HG03575 (cell line): ENCODE measurements around the gene ORMDL1.
A peak's percentile ranks its signal among the peaks of the same experiment; 100 is the strongest.
"Not testable (repeated sequence)": the region's sequence is repeated elsewhere in the genome, so short reads cannot be mapped to it uniquely, and the experiment has no call there.

Experiments used
- ATAC-seq: cut with Tn5 transposase; IDR thresholded peaks from one replicate; pipeline ENCODE4 v1.9.1; 2021; ENCODE audit not compliant: unreplicated experiment, insufficient number of reproducible peaks, low FRiP score; ENCODE audit errors: extremely low read depth

ORMDL1 gene

GRCh38 chr2:189783451-189783926 lies 650 bp downstream of the ORMDL1 start:
- ATAC-seq = peak; percentile 11

GRCh38 chr2:189782221-189782671 lies 1.9 kb downstream of the ORMDL1 start:
- no peak for ATAC-seq

DNA sequence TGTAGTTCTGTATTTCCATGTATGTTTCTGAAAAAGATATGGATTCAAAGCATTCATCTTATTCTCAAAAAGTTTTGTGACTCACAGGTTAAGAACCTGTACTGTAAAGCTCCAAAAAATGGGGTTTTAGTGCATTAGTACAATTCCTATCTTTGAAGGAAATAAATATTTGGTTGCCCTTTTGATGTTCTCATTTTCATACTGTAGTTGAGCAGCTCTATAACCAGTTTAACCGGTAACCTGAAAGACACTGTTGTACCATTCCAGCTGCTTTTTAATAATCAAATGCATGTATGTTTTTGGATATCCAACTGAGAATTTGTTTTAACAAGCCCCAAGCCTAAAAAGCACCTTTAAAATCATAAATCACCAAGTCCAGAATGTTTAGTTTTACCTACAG lies 11.9 kb downstream of the ORMDL1 start:
- no peak for ATAC-seq

GRCh38 chr2:189770590-189771322 lies 13.4 kb downstream of the ORMDL1 start:
- no peak for ATAC-seq

- no peak for ATAC-seq
Observed at GRCh38 chr2:189763908-189764661, 20.1 kb downstream of the ORMDL1 start.

- ATAC-seq = peak; percentile 90
Observed at GRCh38 chr2:189762551-189763298, 21.4 kb downstream of the ORMDL1 start, which contains the start of gene OSGEPL1. Gene OSGEPL1 (minus strand): TSS chr2:189762792. CDS start chr2:189761640, 1,152 bp downstream.

DNA sequence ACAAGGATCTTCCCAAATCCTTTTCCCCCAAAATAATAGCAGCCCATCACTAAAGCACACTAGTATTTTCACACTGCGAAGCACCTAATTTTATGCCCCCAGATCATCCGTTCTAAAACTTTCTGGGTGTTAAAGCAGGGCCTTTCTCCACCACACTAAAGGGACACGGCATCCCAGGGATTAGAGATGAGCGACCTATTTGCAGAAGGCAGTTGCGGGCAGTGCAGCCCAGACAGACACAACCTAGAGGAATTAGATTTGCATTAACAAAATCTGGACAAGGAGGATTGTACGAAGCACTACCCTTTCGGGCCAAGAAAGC lies 21.9 kb downstream of the ORMDL1 start:
- ATAC-seq = no peak

DNA sequence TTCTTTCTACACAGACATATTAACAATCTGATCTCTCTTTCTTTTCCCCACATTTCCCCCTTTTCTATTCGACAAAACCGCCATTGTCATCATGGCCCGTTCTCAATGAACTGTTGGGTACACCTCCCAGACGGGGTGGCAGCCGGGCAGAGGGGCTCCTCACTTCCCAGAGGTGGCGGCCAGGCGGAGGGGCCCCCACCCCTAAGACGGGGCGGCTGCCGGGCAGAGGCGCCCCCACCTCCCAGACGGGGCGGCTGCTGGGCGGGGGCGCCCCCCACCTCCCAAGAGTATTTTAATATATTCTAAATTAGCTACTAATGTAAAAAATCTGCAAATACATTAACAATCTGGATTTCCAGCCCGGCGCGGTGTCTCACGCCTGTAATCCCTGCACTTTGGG lies 24.0 kb downstream of the ORMDL1 start:
- ATAC-seq = not testable (repeated sequence)

GRCh38 chr2:189756311-189756952 lies 27.7 kb downstream of the ORMDL1 start:
- ATAC-seq = no peak

- ATAC-seq = no peak
Observed at GRCh38 chr2:189751080-189751658, 33.0 kb downstream of the ORMDL1 start.

DNA sequence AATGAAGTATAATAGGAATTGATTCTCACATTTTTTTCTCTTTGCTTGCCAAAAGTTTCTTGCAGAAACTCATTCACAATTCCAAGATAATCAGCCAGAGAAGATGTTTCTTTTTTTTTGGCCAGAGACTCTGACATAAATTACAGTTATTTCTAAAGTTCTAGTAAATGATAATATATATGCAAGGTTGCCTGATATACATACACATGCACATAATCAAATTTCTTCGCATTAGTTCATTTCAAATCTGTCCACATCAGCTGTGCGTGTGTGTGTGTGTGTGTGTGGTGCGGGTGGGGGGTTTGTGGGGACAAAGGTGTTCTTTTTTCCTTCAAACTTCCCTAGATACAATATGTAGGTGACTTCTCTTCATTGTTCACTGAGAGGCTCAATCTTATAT lies 54.7 kb downstream of the ORMDL1 start:
- no peak for ATAC-seq

DNA sequence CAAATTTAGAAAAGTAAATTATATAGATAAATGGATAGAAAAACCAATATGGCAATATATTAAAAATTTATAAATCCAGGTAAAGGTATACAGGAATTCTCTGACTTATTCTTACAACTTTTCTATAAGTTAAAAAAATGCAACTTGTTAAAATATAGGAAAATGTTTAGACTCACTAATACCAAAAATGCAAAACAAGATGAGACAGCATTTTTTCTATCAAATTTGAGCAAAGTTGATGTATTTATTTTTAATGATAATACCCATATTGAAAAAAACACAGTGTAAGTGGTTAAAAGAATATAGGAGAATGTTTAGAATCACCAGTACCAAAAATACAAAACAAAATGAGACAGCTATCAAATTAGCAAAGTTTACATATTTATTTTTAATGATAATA lies 57.3 kb downstream of the ORMDL1 start:
- ATAC-seq = no peak

DNA sequence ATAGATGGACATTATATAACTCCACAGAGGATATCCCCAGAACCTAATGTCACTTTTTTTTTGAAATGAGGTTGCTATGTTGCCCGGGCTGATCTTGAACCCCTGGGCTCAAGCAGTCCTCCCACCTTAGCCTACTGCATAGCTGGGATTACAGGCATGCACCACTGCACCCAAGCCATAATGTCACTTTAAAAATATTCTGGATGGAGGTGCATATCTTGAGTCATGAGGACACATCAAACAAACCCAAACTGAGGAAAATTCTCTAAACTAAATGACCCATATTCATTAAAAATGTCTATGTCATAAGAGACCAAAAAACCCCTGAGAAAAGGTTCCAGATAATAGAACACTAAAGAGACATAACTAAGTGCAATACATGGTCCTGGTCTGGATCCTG lies 57.9 kb downstream of the ORMDL1 start:
- ATAC-seq = no peak

- no peak for ATAC-seq
Observed at GRCh38 chr2:189723192-189723591, 60.9 kb downstream of the ORMDL1 start.
